Stimulated activated CD8-positive, alpha-beta memory T cell treated with anti-CD3 and anti-CD28 coated beads, Interleukin-15, amount 100 ng/mL, for 24 hours (primary cell): ENCODE measurements around the gene SLC25A21.
"Not testable (repeated sequence)": the region's sequence is repeated elsewhere in the genome, so short reads cannot be mapped to it uniquely, and the experiment has no call there.

Experiments used
- DNase-seq: peaks from one replicate; pipeline ENCODE4 v3.0.0-alpha.2; 2020; ENCODE audit warnings: low read depth

SLC25A21 gene

DNA sequence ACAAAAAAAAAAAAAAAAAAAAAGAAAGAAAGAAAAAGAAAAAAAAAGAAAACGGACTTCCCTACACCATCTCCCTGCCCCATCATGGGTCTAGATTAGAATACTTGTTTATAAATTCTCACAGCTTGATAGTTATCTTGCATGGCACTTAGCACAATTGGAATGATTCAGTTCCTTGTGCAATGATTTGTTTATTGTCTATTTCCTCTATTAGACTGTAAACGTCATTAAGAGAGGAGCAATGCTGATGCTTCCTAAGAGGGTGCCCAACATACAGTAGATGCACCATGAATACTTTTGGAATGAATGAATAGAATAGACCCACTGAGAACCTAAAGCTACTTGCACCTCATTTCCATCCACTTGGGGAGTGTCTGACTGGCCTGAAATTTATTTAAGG, 469.9 kb downstream of the SLC25A21 start:
- DNase-seq = no peak

DNA sequence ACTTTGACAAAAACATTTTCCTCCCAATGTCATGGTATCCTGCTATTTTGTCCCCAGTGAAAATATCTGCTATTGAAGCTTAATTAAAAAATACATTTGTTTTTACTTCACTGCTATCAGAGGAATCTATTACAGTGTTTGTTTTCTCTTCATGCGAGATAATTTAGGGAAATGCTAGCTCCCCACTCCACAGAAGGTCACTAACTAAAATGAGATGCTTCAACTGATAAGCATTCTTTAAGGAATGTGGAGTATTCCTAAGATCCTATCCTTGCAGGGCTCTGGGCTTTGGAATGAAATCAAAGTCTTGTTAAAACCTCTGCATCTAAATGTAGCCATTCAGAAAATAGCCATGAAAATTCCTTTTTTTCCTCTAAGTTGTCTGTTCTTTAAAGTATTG, 471.3 kb downstream of the SLC25A21 start:
- DNase-seq = no peak

DNA sequence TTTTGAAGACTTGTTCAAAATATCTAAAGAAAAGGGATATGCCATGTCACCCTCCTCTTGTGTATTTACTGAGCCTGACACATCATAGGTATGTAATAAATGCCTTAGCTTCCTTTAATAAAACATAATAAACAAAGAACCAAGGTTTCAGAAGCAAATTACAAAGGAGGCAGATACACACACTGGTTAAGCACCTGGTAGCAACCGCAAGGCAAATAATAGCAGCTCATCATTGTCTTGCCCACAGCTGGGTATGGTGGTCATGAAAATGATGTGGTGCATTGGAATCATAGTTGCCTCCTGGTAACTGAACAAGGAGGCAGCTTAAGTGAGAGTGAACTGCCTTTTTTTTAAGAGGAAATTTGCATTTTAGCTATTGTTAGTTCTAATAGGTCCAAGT, 471.8 kb downstream of the SLC25A21 start:
- no peak for DNase-seq

DNA sequence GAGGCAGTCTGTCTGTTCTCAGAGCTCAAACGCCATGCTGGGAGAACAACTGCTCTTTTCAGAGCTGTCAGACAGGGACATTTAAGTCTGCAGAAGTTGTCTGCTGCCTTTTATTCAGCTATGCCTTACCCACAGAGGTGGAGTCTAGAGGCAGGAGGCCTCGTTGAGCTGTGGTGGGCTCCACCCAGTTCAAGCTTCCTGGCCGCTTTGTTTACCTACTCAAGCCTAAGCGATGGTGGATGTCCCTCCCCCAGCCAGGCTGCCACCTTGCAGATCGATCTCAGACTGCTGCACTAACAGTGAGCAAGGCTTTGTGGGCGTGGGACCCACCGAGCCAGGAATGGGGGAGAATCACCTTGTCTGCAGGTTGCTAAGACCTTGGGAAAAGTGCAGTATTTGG, 473.0 kb downstream of the SLC25A21 start:
- not testable (repeated sequence) for DNase-seq

DNA sequence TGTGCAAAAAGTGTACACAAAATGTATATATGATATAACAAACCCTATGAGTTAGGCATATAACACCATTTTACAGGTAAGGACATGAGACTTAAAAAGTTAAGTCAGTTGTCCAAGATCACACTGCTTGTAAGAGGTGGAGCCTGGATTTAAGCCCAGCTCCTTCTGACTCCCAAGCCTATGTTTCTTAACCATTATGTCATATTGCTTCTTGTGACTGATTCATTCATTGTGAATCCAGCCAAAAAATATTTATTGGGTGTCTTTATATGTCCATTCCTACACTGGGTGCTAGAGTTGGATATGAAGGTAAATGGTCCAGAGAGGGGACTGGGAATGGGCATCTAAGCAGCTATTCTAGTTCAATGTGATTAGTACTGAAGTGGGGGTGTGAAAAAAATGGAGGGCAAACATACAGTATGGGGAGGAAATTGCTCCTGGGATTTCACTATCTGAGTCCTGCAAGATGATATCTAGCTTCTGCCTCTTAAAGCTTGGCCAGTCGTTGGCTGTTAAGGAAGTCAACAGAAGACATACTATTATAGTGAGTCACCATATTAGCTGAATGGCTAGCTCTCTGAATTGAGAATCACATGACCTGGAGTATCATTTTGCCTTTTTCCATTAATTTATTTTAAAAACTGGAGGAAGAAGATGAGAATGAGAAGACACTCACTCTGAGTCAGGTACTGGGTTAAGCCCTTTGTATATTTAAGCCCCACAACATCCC, 481.9 kb downstream of the SLC25A21 start:
- DNase-seq = no peak

DNA sequence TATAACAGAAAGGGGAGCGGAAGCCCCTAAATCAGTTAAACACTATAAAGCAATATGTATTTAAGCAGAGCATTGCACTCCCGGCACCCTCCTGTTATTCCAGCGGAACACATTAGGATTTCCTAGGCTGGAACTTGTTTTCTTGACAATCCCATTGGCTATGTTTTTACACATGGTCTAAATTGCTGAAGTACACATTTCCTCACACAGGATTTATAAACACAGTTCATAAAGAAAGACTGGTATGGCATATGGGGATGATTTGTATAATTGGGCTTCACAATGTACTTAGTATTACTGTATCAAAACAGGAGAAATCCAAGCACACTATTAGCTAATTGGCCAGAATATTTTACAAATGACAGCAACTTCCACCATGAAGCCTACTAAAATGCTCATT, 487.5 kb downstream of the SLC25A21 start:
- DNase-seq = no peak

DNA sequence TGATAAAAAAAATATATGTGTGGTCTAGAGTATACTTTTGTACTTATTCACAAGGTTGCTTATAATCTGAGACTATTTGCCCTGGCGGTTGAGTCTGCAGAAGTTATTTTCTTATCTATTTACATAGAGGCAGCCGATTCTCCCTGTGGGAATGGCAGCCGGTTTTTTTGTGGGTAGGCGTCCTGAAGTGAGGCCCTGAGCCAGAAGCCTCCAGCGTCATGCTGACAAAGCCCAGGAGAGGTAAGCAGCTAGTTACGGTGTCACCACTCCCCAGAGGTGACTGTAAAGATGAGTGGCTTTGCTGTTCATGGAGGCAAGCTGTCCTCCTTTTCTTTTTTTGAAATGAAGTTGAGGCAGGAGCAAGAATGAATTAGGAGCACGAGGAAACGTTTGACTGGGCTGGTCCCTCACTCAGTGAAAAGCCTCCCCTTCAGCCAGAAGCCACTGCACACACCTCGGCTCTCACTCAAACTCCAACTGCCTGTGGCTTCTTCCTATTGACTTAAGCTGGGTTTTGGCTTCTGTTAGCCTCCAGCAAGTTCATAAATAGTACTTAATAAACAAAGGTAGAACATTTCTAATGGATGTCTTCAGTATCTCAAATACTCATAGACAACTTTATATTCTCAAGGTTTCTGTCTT, 489.2 kb downstream of the SLC25A21 start:
- DNase-seq = no peak

DNA sequence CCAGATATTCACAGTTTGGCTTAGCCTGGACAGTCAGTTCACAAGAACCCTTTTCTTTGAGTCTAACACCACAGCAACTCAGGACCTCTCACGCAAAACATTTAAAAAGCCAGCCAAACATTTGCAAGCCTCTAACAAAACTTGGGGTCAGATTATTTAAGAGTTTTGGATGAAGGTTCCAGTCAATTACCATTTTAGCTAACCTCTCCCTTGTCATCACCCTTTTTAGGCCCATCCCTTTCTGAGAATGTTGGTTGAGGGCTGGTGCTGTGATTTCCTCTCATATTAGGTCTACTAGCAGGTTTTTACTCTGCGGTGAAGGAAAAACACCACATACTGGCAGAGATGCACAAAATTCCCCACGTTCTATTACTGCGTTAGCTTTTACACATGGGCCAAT, 490.1 kb downstream of the SLC25A21 start:
- no peak for DNase-seq

DNA sequence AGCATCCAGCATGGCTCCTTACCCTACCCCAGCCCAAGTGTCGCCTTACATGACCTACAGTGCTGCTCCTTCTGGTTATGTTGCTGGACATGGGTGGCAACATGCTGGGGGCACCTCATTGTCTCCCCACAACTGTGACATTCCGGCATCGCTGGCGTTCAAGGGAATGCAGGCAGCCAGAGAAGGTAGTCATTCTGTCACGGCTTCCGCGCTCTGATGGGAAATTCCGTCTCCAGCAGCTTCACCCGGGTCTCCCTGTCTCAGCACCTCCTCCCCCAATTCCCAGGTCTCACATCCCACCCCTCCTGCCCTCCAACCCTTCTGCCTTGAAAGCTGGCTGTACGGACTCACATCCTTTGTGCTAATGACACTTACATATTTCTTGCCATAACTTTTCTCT, 496.2 kb downstream of the SLC25A21 start:
- no peak for DNase-seq

DNA sequence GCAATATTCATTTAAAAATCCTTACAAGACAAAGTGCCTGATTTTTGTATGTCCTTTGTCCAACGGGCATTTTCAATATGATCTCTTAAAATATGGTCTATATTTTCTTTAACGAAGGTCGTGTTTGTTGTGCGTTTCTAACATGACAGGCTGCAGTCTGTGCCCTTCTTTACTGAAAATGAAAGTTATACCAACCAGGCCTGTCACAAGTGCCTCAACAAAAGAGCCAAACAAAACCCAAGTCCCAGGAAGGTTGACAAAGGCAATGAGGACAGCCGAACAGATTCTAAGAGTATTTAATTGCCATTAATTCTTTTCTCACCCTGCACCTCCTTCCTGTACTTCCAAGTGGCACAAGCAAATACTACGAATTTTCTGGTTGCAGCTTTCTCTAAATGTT, 496.8 kb downstream of the SLC25A21 start:
- DNase-seq = no peak

DNA sequence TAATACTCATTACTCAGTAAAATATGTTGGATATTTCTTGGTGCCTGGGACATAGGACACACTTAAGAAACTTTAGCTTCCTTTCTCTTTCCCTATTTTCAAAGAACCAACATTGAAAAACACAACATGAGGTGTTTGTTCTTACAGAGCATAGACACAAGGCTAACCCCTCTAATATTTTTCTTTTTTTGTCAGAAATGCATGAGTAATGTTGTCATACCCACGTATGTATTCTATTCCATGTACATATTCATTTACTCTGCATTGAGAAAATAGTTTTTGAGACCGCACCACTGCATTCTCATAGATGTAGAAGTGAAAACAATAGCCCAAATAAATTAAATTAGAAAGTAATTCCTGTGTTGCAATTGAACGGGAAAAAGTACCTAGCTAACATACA, 497.7 kb downstream of the SLC25A21 start:
- no peak for DNase-seq

DNA sequence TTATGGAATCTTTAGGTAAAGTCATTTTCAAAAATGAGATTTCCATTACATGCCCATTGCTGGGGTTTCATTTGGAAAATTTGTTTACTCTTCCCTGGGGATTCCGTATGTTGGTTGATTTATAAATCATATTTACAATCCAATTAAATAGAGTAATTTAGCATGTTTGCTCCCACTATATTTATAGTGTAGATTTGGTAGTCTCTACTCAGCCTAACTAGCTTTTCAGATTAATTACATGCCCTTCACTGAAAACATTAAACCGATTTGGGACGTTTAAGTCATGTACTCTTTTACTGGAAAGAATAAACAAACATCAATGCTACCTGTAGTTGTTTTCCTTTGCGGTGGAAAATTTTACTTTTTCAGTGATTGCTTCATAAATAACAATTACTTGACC, 500.3 kb downstream of the SLC25A21 start:
- DNase-seq = no peak

DNA sequence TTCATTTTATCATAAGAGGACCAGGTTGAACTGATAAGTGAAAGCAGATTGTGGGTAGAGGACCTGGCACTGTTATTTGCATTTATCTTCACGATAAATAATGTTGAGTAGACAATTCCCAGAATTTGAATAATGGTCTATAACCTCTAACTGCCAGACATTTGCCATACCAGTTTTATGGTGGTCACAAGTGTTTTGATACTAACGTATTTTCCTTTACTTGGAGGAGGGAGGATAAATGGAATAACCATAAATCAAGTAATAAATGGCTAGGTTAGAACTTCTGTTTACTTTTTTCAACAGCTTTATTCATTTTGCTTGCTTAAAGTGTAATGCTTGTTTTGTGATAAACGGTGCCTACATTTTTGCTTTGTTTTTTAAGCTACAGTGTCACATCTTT, 501.3 kb downstream of the SLC25A21 start:
- no peak for DNase-seq

DNA sequence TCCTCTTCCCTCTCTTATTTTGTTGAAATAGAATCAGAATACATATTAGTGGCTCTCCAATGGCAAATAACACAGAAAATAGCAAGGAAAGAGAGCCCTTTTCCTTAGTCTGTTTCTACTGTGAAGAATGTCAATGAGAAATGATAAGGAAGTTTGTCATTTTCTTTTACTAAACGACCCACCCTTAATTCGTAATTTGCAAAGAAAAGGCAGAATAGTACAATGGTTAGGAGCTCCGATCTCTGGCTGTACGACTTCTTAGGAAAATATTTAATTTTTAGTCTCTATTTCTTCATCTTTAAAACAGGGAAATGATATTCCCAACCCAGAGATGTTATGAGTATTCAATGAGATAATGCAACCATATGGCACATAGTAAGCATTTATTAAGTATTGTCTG, 504.7 kb downstream of the SLC25A21 start:
- DNase-seq = no peak

DNA sequence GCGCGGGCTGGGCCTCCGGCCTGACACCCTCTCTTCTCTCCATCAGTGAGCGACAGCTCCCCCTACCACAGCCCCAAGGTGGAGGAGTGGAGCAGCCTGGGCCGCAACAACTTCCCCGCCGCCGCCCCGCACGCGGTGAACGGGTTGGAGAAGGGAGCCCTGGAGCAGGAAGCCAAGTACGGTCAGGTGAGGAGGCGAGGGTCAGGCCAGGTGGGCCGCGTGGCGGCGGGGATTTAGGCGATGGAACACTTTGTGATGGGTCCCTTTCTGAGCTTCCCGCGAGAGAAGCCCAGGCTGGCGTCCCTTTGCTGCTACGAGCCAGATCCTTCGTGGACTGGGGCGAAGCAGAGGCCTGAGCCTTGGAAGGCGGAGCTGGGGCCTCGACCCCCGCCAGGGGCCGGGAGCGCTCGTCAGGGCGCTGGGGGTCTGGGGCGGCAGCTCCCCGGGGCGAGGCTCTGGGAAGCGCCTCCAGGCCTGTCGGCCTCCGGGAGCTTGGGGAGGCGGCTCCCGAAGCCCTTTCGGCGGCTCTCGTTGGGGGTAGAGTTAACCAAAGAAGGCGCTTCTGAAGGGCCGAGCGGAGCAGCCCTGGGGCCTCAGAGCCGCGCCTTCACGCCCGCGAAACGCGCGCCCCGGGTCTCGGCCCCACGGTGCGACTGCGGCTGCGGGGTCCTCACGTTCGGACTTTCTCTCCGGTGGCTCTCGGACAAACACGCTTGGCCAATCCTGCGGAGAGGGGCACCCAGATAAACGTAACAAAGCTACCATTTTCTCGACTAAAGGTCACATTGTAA, 505.8 kb downstream of the SLC25A21 start:
- no peak for DNase-seq

DNA sequence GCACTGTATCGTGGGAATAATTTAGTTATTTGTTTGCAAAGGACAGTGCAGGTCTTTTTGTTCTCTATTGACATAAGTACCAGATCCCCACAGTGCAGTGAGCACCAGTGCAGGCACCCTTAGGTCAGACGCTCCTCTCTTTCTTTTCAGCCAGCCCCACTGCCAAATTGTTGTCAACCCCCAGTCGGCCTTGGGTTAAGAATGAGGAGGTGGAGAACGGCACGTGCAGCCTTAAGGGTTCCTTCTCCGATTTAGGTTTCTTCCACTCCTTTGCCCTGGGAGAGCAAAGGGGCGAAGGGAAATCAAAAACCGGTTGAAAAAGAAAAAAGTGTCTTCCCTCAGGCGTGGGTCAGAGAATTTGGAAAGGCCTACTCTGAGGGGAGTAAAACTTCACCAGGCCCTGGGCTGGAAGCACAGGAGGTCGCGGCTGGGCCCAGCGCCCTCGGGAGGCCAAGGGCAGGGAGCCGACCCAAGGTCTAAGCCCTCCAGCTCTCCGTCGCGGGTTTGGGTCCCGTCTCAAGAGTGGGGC, 506.5 kb downstream of the SLC25A21 start:
- DNase-seq = no peak

DNA sequence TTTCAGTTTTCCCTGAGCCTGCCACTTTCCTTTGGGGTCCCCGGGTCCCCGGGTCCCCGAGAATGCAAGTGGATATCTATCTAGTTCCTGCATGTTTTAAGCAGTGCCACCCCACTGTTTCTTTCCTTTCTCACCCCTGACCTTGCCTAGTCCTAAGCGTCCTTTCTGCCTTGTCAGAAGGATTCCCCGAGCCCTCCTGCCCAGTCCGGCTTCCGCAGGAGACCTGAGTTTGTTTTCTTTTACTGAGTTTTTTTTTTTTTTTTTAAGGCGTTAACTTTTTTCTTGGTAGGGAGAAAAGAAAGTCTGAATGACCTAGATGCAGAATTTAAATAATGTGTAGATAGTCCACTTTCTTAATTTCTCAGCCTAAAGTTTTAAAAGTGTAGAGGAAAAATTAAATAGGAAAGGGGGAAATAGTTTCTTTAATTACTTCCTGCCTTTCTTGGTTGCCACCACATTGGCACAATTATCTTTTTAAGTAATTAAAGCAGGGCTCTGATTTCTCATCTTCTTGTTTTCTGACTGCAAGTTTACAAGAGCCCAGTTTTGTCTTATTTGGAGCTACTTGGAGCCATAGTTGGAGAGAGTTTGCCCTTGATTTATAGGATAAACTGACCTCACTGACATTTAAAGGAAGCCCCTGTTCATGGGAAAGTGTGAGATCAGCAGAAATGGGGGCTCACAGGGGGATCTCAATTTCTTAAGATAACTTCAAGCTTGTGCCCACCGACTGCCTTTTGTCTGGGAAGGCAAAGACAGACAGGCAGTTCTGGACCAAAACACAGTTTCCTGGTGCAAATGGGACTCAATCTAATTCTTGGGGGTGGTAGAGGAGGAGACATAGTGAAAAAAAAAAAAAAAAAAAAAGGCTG, 507.8 kb downstream of the SLC25A21 start:
- no peak for DNase-seq

DNA sequence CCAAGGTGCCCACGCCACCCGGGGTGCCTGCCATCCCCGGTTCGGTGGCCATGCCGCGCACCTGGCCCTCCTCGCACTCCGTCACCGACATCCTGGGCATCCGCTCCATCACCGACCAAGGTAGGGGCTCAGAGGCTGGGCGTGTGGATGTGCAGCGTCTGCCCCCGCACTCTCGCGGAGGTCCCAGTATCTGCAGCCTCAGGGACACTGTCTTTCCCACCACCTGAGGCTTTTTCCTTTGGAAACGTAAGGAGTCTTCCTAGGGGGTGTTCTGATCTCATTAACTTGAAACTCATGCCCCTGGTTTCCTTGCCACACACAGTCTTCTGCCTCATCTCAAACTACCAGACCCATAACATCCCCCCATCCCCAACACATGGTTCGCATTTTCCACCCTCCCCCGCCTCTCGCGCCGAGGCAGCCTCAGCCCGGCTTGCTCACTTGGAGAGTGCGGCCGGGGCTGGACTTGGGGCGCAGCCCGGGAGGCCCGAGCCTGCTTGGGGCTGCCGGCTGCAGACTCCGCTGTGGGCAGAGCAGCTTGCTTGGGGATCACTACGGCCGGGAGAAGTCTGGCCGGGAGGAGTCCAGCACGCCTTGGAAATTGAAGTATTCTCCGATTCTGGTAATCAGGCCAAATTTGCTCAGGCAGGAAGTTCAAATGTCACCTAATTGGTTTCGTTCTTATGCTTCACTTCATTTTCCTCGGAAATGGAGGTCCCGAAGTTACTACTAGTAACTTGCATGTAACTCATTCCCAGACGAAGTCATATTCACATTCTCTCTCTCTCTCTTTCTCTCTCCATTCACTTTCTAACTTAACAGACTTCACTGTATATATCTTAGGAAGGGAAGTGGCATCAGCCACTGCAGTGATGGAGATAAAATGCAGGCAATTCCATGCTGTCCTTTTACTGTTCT, 508.7 kb downstream of the SLC25A21 start:
- no peak for DNase-seq

DNA sequence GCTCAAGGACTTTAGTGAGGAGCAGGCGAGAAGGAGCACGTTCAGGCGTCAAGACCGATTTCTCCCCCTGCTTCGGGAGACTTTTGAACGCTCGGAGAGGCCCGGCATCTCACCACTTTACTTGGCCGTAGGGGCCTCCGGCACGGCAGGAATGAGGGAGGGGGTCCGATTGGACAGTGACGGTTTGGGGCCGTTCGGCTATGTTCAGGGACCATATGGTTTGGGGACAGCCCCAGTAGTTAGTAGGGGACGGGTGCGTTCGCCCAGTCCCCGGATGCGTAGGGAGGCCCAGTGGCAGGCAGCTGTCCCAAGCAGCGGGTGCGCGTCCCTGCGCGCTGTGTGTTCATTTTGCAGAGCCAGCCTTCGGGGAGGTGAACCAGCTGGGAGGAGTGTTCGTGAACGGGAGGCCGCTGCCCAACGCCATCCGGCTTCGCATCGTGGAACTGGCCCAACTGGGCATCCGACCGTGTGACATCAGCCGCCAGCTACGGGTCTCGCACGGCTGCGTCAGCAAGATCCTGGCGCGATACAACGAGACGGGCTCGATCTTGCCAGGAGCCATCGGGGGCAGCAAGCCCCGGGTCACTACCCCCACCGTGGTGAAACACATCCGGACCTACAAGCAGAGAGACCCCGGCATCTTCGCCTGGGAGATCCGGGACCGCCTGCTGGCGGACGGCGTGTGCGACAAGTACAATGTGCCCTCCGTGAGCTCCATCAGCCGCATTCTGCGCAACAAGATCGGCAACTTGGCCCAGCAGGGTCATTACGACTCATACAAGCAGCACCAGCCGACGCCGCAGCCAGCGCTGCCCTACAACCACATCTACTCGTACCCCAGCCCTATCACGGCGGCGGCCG, 509.6 kb downstream of the SLC25A21 start:
- no peak for DNase-seq

DNA sequence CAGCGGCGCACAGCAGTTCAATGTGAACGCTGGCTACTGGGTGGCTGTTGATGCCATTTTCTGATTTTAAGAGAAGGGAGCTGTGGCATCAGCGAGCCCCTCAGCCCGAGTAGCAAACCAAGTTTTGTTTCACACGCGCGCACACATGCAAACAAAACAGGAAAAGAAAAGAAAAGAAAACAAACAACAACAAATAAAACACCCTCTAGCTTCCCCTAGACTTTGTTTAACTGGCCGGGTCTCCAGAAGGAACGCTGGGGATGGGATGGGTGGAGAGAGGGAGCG, 510.2 kb downstream of the SLC25A21 start:
- no peak for DNase-seq
